ENCODE results near the gene FXN.
A peak's percentile ranks its signal among the peaks of the same experiment; 100 is the strongest.
"Not testable (repeated sequence)": the region's sequence is repeated elsewhere in the genome, so short reads cannot be mapped to it uniquely, and the experiment has no call there.

Gene FXN

GRCh38 chr9:69035438-69036308 lies at the start of gene FXN:
TSS of gene FXN (plus strand) at chr9:69035752. CDS start at chr9:69035783, 31 bp downstream.
- DNase-seq = peak; percentile 14 to 86

GRCh38 chr9:68986949-68987348 lies 48.6 kb upstream of the FXN start:
- not testable (repeated sequence) for DNase-seq

- DNase-seq = no peak
Measured at GRCh38 chr9:68991457-68991856, 44.1 kb upstream of the FXN start.

- DNase-seq = no peak
Measured at GRCh38 chr9:68995776-68996175, 39.8 kb upstream of the FXN start.

- no peak for DNase-seq
Measured at GRCh38 chr9:68996462-68996861, 39.1 kb upstream of the FXN start.

GRCh38 chr9:68997666-68998065 lies 37.9 kb upstream of the FXN start:
- no peak for DNase-seq

GRCh38 chr9:68998385-68998784 lies 37.2 kb upstream of the FXN start:
- no peak for DNase-seq

- no peak for DNase-seq
Measured at GRCh38 chr9:68998812-68999211, 36.7 kb upstream of the FXN start.

GRCh38 chr9:68999393-69000105 lies 36.0 kb upstream of the FXN start:
- peak; percentile 42 to 74 for DNase-seq

- no peak for DNase-seq
Measured at GRCh38 chr9:69001921-69002320, 33.6 kb upstream of the FXN start.

- no peak for DNase-seq
Measured at GRCh38 chr9:69003051-69003450, 32.5 kb upstream of the FXN start.

- DNase-seq = no peak
Measured at GRCh38 chr9:69004836-69005235, 30.7 kb upstream of the FXN start.

- no peak for DNase-seq
Measured at GRCh38 chr9:69009708-69010107, 25.8 kb upstream of the FXN start.

- no peak for DNase-seq
Measured at GRCh38 chr9:69012696-69013381, 22.7 kb upstream of the FXN start.

GRCh38 chr9:69013382-69013727 lies 22.2 kb upstream of the FXN start:
- DNase-seq = no peak

GRCh38 chr9:69014013-69014412 lies 21.5 kb upstream of the FXN start, which contains the start of gene PRKACG:
TSS of gene PRKACG (minus strand) at chr9:69014113. CDS start at chr9:69014092, 21 bp downstream.
- DNase-seq = no peak

GRCh38 chr9:69016191-69017096 lies 19.1 kb upstream of the FXN start:
- DNase-seq = no peak

- DNase-seq = no peak
Measured at GRCh38 chr9:69018737-69019136, 16.8 kb upstream of the FXN start.

- DNase-seq = no peak
Measured at GRCh38 chr9:69019808-69020207, 15.7 kb upstream of the FXN start.

GRCh38 chr9:69020301-69021145 lies 15.0 kb upstream of the FXN start:
- no peak for DNase-seq

GRCh38 chr9:69023650-69024049 lies 11.9 kb upstream of the FXN start:
- peak; percentile 84 to 86 for DNase-seq

Measured in NCI-H526 (cell line).